Testis (tissue), 2 donors: ENCODE data around the gene CORIN.

Experiments used
- POLR2A ChIP-seq: fragments of 450-650 bp; IDR thresholded peaks from one replicate; pipeline ENCODE4 v1.6.1; 2017; ENCODE audit warnings: antibody characterized with exemption, mild to moderate bottlenecking, moderate library complexity
- TF ChIP-seq, protein P1 (sequence below), 3 experiments: fragments of 450-650 bp in 2 of 3; fragments of 200-600 bp in 1 of 3; sonication (generic) in 1 of 3; IDR thresholded peaks; one replicate each; pipeline ENCODE4 v1.5.1; 2016 to 2019; ENCODE audit warnings: antibody characterized with exemption in 3 of 3, mild to moderate bottlenecking in 2 of 3, moderate library complexity in 1 of 3

DNA sequence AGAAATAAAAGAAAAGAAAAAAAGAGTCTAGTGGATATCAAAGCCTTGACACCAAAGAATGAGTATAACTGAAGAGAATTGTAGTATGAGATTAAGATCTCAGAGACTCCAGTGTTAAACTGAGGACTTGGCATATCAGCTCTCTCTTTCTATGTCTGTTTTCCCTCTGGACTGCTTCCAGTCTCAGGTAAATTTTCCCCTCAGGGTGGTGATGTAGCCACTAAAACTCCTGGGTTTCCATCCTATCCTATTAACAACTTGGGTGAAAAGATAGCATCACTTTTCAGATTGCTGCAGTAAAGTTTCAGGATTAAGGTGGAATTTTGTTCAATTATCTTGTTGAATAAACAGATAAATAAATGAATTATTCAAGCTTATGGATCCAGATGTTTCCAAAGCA is 267.1 kb downstream of the CORIN start:
- TF ChIP-seq, protein P1, sequence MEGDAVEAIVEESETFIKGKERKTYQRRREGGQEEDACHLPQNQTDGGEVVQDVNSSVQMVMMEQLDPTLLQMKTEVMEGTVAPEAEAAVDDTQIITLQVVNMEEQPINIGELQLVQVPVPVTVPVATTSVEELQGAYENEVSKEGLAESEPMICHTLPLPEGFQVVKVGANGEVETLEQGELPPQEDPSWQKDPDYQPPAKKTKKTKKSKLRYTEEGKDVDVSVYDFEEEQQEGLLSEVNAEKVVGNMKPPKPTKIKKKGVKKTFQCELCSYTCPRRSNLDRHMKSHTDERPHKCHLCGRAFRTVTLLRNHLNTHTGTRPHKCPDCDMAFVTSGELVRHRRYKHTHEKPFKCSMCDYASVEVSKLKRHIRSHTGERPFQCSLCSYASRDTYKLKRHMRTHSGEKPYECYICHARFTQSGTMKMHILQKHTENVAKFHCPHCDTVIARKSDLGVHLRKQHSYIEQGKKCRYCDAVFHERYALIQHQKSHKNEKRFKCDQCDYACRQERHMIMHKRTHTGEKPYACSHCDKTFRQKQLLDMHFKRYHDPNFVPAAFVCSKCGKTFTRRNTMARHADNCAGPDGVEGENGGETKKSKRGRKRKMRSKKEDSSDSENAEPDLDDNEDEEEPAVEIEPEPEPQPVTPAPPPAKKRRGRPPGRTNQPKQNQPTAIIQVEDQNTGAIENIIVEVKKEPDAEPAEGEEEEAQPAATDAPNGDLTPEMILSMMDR (IDR thresholded peaks at IDR 0.05), result no peak
- TF ChIP-seq POLR2A, result no peak
